ENCODE data around the gene GFOD2. TPM values are rescaled to one million over a fixed set of nuclear protein-coding genes. Genes with fewer than 3 reads are reported as not detected.

Gene GFOD2
- total and polyA plus RNA-seq, 11 donors: 6.5 to 15.4 (median 9.8) TPM

DNA sequence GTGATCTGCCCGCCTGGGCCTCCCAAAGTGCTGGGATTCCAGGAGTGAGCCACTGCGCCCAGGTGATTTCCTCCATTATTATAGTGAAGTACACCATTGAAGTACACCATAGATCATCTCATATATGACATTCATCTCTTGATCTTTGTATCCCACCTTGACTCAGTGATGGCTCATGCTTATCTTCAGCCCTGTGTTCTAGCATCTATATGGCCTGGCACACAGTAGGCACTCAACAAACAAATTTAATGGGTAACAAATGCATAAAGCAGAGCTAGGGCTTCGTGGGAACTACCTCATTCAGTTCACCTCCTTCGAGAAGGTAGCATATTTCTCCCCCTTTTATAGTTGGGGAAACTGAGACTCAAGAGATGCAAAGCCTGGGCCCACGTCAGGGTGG, 53.5 kb downstream of the GFOD2 start:
- H3K36me3 ChIP-seq: peaks cover 0 to 13% (median 0%) of the 10 kb centered on the region in 9 donors
- peaks cover 4 to 39% (median 28%) of the 10 kb centered on the region in 12 donors for H3K4me1 ChIP-seq
- 75 to 79% (median 78%) methylated on average over 5 of the region's 5 CpGs for WGBS, 4 donors

DNA sequence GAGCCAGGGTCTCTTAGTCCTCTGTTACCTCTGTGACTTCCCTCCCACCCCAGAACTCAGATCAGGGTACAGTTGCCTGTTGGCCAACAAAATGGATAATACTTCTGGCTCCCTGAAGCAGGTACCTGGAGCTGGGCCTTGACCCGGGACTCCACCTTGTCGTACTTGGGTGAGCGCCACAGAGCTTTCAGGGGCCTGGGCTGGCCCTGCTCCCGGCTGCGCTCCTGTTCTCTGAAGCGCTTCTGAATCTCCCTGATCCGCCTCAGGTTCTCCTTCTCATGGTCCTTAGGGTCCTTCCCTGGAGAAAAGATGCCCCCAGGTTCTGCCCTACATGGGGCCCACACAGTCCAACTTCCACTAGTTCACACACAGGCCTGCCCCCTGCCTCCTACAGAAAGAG, 54.2 kb downstream of the GFOD2 start:
- Histone ChIP-seq H3K9me3 (no peaks in the 10 kb centered on the region), H3K27me3 (no peaks in the 10 kb centered on the region), H3K4me1 (peaks cover 4 to 39% (median 28%) of the 10 kb centered on the region in 12 donors), H3K4me3 (no peak overlapping the region), H3K27ac (no peak overlapping the region), H3K36me3 (peaks cover 0 to 13% (median 0%) of the 10 kb centered on the region in 9 donors)
- DNase-seq: peak in 1 of 5 donors; percentile 17
- 94 to 98% (median 96%) methylated on average over 7 of the region's 7 CpGs for WGBS, 4 donors
- no peak for ATAC-seq
- no peak for TF ChIP-seq POLR2A (IDR thresholded peaks at IDR 0.05)
- TF ChIP-seq, protein P1, sequence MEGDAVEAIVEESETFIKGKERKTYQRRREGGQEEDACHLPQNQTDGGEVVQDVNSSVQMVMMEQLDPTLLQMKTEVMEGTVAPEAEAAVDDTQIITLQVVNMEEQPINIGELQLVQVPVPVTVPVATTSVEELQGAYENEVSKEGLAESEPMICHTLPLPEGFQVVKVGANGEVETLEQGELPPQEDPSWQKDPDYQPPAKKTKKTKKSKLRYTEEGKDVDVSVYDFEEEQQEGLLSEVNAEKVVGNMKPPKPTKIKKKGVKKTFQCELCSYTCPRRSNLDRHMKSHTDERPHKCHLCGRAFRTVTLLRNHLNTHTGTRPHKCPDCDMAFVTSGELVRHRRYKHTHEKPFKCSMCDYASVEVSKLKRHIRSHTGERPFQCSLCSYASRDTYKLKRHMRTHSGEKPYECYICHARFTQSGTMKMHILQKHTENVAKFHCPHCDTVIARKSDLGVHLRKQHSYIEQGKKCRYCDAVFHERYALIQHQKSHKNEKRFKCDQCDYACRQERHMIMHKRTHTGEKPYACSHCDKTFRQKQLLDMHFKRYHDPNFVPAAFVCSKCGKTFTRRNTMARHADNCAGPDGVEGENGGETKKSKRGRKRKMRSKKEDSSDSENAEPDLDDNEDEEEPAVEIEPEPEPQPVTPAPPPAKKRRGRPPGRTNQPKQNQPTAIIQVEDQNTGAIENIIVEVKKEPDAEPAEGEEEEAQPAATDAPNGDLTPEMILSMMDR (IDR thresholded peaks at IDR 0.05): no peak
- intact Hi-C loops (cut with DNase I): loop anchor here in 7 of 10 donors (5.0 to 10.0 kb wide), 3 partner anchors 103 to 170 kb away; partner anchors contain the start of gene CTCF (in 3 of the 7)

More for the DNA sequence above, 53.5 kb downstream of the GFOD2 start:
- no peak for DNase-seq
- H3K27me3 ChIP-seq: no peaks in the 10 kb centered on the region
- H3K9me3 ChIP-seq: no peaks in the 10 kb centered on the region
- no peak for ATAC-seq
- peak overlapping the region in 6 of 12 donors; percentile 87 to 94 (median 90) for H3K27ac ChIP-seq
- intact Hi-C loops (cut with DNase I): loop anchor here in 7 of 10 donors (5.0 to 10.0 kb wide), 3 partner anchors 103 to 169 kb away; partner anchors contain the start of gene CTCF (in 3 of the 7)
- peak overlapping the region in 11 of 12 donors; percentile 65 to 94 (median 80) for H3K4me3 ChIP-seq
- TF ChIP-seq, protein P1 (IDR thresholded peaks at IDR 0.05): no peak
- TF ChIP-seq POLR2A (IDR thresholded peaks at IDR 0.05): no peak

DNA sequence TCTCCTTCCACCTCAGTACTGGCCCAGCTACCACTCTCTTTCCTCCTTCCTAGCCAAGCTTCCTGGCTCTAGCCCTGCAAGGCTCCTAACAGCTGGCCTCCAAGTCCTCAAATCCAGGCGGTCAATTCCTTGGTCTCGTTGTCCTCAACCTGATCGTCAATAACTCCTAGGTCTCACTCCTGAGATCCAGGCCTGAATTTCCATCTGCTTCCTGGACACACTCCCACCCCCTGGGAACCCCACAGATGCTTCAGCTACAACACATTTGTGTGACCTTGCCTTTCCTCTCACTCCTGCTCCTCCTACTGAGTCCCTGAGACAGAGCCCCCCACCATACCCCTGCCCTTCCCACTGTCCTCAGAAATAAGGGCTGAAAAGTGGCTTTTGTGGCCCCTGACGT, 54.9 kb downstream of the GFOD2 start:
- TF ChIP-seq POLR2A (IDR thresholded peaks at IDR 0.05): no peak
- TF ChIP-seq, protein P1 (IDR thresholded peaks at IDR 0.05): no peak
- intact Hi-C loops (cut with DNase I): loop anchor here in 1 of 10 donors (10.0 kb wide), 1 partner anchor 171 kb away; no protein-coding TSS in a partner anchor
- DNase-seq: peak in 1 of 5 donors; percentile 20
- Histone ChIP-seq H3K9me3 (no peaks in the 10 kb centered on the region), H3K4me1 (peaks cover 4 to 44% (median 33%) of the 10 kb centered on the region in 12 donors), H3K36me3 (peaks cover 0 to 13% (median 0%) of the 10 kb centered on the region in 9 donors), H3K27ac (no peak overlapping the region), H3K4me3 (no peak overlapping the region), H3K27me3 (no peaks in the 10 kb centered on the region)
- ATAC-seq: no peak
- 85 to 92% (median 90%) methylated on average over 4 of the region's 4 CpGs for WGBS, 4 donors

DNA sequence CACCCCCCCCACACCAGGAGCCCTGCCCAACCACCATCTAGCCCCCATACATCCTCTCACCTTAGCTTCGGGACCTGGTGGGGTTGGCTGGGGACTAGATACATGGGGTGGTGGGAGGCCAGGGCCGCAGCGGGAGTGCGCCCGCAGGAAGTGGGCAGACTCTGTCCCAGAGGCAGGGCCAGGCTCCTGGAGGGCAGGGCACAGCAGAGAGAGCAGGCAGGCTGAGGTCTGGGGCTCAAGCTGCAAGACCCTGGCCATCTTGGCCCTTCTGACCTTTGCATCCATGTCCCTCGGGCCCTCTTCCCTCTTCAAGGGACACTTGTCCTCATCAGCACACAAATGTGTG, 55.3 kb downstream of the GFOD2 start:
- Histone ChIP-seq H3K4me1 (peaks cover 4 to 48% (median 37%) of the 10 kb centered on the region in 12 donors), H3K4me3 (no peak overlapping the region), H3K27me3 (no peaks in the 10 kb centered on the region), H3K27ac (no peak overlapping the region), H3K9me3 (no peaks in the 10 kb centered on the region), H3K36me3 (peaks cover 0 to 14% (median 0%) of the 10 kb centered on the region in 9 donors)
- peak in 1 of 5 donors; percentile 17 for DNase-seq
- intact Hi-C loops (cut with DNase I): loop anchor here in 1 of 10 donors (10.0 kb wide), 1 partner anchor 171 kb away; no protein-coding TSS in a partner anchor
- ATAC-seq: no peak
- WGBS, 4 donors: 90 to 98% (median 96%) methylated on average over 5 to 6 of the region's 6 CpGs
- TF ChIP-seq, protein P1 (IDR thresholded peaks at IDR 0.05): peak in 2 of 12 donors; percentile 1 to 2
- no peak for TF ChIP-seq POLR2A (IDR thresholded peaks at IDR 0.05)

All from heart left ventricle (tissue), 16 donors.